Thymus (tissue), 11 donors: ENCODE measurements around the gene PTPRA. TPM values are rescaled to one million over a fixed set of nuclear protein-coding genes. Genes with fewer than 3 reads are reported as not detected.
"Not testable (repeated sequence)": the region's sequence is repeated elsewhere in the genome, so short reads cannot be mapped to it uniquely, and the experiment has no call there.

Source experiments
- DNase-seq, 9 donors: peaks; one replicate each; pipeline ENCODE4 v3.0.0-alpha.2; 2013; ENCODE audit warnings: low spot score in 9 of 9, low read depth in 6 of 9, missing footprints in 1 of 9
- H3K27ac ChIP-seq, 2 donors: one replicate each; pipeline ENCODE4 v1.5.1; 2013; ENCODE audit warnings: control low read depth in 1 of 2, low read depth in 1 of 2, low read length in 1 of 2, mild to moderate bottlenecking in 1 of 2, moderate library complexity in 1 of 2
- H3K27me3 ChIP-seq, 2 donors: one replicate each; pipeline ENCODE4 v1.5.1; 2013; ENCODE audit warnings: low read length in 1 of 2; ENCODE audit not compliant: control insufficient read depth in 2 of 2, insufficient read depth in 1 of 2
- H3K36me3 ChIP-seq, 2 donors: one replicate each; pipeline ENCODE4 v1.5.1; 2013; ENCODE audit warnings: low read length in 1 of 2, mild to moderate bottlenecking in 1 of 2, moderate library complexity in 1 of 2; ENCODE audit not compliant: control insufficient read depth in 2 of 2, insufficient read depth in 2 of 2
- H3K4me1 ChIP-seq, 2 donors: one replicate each; pipeline ENCODE4 v1.5.1; 2013; ENCODE audit warnings: low read length in 2 of 2; ENCODE audit not compliant: control insufficient read depth in 2 of 2, insufficient read depth in 2 of 2
- H3K4me3 ChIP-seq, 2 donors: one replicate each; pipeline ENCODE4 v1.5.1; 2013; ENCODE audit warnings: low read length in 2 of 2, control low read depth in 1 of 2, mild to moderate bottlenecking in 1 of 2
- H3K9me3 ChIP-seq, 2 donors: one replicate each; pipeline ENCODE4 v1.5.1; 2013; ENCODE audit warnings: low read length in 1 of 2, mild to moderate bottlenecking in 1 of 2; ENCODE audit not compliant: control insufficient read depth in 2 of 2, insufficient read depth in 1 of 2
- WGBS: extraction: QIAGEN DNeasy Blood & Tissue Kit; methylation state at CpG from one replicate; pipeline ENCODE4 v1.1.7; 2013; 5-methylcytosine and 5-hydroxymethylcytosine counted together
- polyA plus RNA-seq: library from polyadenylated mRNA; stranded (reverse); fragments of 200-250 nt; gene quantifications from one replicate; pipeline ENCODE4 v1.2.3, GENCODE V29; 2013
- total RNA-seq: library from RNA; stranded (reverse); fragments of 120-200 nt; gene quantifications from one replicate; pipeline ENCODE4 v1.2.4, GENCODE V29; 2013
- donor health status: healthy.

The PTPRA gene
- total and polyA plus RNA-seq, 2 donors: 35.5 to 55.0 TPM

DNA sequence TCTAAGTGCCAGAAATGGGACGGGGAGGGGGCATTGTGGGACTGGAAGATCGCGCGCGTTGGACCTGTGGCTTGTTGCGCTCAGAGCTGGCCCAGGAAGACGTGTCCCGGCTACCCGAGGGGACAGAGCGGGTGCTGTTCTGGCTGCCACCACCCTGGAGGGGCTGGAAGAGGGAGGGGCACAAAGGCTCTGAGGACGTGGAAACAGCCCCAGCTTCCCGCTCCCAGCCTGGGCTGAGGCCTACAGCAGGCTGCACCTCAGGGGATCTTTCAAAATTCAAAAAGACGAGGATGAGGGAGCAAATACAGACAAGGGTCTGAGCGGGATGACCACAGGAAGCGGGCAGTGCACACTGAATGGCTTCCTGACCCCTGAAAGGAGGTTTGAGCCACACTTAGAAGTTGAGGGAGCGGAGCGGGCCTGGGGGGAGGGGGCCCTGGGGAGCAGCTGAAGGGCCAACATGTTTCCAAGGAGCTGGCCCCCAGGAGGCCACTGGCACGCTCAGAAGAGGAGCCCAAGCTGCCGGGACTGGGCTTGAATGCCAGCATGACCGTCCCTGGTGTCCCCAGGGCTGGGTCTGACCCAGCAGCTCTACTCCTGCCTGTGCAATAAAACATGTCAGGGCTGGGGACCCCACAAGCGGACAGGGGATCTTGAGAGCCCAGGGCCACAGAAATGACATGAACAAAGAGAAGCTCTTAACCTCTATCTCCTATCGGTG lies 199.4 kb downstream of the PTPRA start:
- Histone ChIP-seq H3K9me3 (peaks cover 0 to 2% of the 10 kb centered on the region in 2 donors), H3K36me3 (no peaks in the 10 kb centered on the region), H3K4me1 (peaks cover 0 to 3% of the 10 kb centered on the region in 2 donors), H3K4me3 (peak overlapping the region in 1 of 2 donors; percentile 57), H3K27me3 (peaks cover 20 to 42% of the 10 kb centered on the region in 2 donors), H3K27ac (no peak overlapping the region)
- DNase-seq: no peak
- WGBS: 82% methylated on average over 22 of the region's 22 CpGs

DNA sequence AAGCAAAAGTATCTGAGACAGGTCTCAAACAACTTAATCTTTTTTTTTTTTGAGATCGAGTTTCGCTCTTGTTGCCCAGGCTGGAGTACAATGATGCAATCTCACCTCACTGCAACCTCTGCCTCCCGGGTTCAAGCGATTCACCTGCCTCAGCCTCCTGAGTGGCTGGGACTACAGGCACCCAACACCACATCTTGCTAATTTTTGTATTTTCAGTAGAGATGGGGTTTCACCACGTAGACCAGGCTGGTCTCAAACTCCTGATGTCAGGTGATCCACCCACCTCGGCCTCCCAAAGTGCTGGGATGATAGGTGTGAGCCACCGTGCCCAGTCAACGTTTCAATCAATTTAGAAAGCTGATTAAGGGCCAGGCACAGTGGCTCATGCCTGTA lies 200.0 kb downstream of the PTPRA start:
- not testable (repeated sequence) for H3K36me3 ChIP-seq, H3K4me1 ChIP-seq, H3K27ac ChIP-seq, DNase-seq, H3K4me3 ChIP-seq, H3K9me3 ChIP-seq
- 95% methylated on average over 8 of the region's 8 CpGs for WGBS
- H3K27me3 ChIP-seq: peaks cover 20 to 42% of the 10 kb centered on the region in 2 donors

DNA sequence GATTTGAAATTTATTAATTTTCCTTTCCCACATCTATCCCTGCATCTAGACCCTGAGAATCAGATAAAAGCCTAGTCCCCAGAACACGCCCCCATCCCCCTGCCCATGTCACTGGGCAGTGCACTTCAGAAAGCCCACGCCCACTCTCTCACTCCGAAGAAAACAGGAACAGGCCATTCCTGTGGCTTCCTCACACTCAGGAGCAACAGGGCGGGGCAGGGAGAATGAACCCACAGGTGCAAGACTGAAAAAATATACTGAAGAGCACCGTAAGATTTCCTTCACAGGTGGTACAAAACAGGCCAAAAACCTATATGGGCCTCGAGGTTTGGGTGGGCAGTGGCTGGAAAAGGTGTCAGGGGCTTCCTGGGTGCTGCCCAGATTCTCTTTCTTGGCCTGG lies 201.5 kb downstream of the PTPRA start:
- Histone ChIP-seq H3K9me3 (peaks cover 0 to 2% of the 10 kb centered on the region in 2 donors), H3K27ac (no peak overlapping the region), H3K36me3 (no peaks in the 10 kb centered on the region), H3K4me1 (peaks cover 0 to 3% of the 10 kb centered on the region in 2 donors), H3K4me3 (no peak overlapping the region), H3K27me3 (peaks cover 20 to 44% of the 10 kb centered on the region in 2 donors)
- 24% methylated on average over 6 of the region's 6 CpGs for WGBS
- no peak for DNase-seq

DNA sequence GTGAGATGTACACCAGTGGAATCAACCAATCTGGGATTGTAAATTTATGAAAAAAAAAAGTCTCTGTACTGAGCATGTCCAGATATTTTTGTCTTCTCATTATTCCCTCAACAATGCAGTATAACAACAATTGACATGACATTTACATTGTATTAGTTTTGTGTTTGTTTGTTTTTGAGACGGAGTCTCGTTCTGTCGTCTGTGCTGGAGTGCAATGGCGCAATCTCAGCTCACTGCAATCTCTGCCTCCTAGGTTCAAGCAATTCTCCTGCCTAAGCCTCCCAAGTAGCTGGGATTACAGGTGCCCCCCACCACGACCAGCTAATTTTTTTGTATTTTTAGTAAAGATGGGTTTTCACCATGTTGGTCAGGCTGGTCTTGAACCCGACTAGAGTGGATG lies 202.0 kb downstream of the PTPRA start:
- H3K4me1 ChIP-seq, H3K27ac ChIP-seq, H3K36me3 ChIP-seq, H3K9me3 ChIP-seq, DNase-seq, H3K4me3 ChIP-seq: not testable (repeated sequence)
- peaks cover 21 to 48% of the 10 kb centered on the region in 2 donors for H3K27me3 ChIP-seq
- WGBS: 89% methylated on average over 6 of the region's 6 CpGs

DNA sequence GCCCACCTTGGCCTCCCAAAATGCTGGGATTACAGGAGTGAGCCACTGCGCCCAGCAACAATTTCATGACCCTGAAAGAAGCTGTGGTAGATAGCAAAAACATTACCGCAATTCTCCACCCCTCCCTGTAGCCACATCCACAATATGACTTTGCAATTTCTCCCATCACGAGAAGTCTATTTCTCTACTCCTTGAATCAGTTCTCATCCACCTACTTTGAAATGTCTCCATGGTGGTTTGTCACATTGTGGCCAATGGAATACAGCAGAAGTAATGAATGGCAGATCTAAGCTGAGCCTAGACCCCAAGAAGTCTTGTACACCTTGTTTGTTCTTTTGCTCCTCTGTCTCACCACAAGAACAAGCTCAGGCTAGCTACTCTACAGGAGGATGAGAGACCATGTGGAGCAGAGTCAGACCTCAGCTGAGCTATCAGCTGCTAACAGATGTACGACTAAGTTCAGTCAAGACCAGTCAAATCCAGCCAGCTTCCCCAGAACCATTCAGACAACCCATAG lies 204.4 kb downstream of the PTPRA start:
- 6% methylated on average over 4 of the region's 4 CpGs for WGBS
- no peak for DNase-seq
- Histone ChIP-seq H3K4me3 (no peak overlapping the region), H3K9me3 (peaks cover 0 to 2% of the 10 kb centered on the region in 2 donors), H3K4me1 (no peaks in the 10 kb centered on the region), H3K27me3 (peaks cover 30 to 49% of the 10 kb centered on the region in 2 donors), H3K36me3 (no peaks in the 10 kb centered on the region), H3K27ac (no peak overlapping the region)

GRCh38 chr20:3080939-3081388 lies 207.7 kb downstream of the PTPRA start:
- Histone ChIP-seq H3K27me3 (peaks cover 45 to 68% of the 10 kb centered on the region in 2 donors), H3K4me1 (no peaks in the 10 kb centered on the region), H3K4me3 (no peak overlapping the region), H3K9me3 (no peaks in the 10 kb centered on the region), H3K27ac (no peak overlapping the region), H3K36me3 (no peaks in the 10 kb centered on the region)
- 77% methylated on average over 6 of the region's 6 CpGs for WGBS
- no peak for DNase-seq

DNA sequence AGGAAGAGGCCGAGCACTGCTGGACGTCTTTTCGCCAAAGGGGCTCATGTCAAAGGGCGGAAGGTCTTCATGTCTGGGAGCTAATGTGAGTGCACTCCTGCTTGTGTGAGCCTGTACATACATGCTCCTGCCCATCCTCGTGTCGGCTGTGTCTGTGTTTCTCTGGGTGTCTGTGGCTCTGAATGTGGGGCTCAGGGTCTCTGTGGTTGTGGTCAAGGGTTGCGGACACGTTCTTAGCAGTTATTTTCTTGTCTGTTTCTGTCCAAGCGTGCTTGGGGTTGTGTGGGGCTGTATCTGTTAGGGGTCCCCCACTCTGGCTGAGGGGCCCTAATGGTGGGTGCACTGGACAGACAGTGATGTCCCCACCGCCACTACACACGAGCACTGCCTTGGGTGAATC lies 208.4 kb downstream of the PTPRA start:
- no peak overlapping the region for H3K4me3 ChIP-seq
- no peaks in the 10 kb centered on the region for H3K9me3 ChIP-seq
- no peaks in the 10 kb centered on the region for H3K4me1 ChIP-seq
- no peaks in the 10 kb centered on the region for H3K36me3 ChIP-seq
- H3K27ac ChIP-seq: no peak overlapping the region
- H3K27me3 ChIP-seq: peaks cover 45 to 65% of the 10 kb centered on the region in 2 donors
- no peak for DNase-seq
- WGBS: 82% methylated on average over 11 of the region's 11 CpGs

DNA sequence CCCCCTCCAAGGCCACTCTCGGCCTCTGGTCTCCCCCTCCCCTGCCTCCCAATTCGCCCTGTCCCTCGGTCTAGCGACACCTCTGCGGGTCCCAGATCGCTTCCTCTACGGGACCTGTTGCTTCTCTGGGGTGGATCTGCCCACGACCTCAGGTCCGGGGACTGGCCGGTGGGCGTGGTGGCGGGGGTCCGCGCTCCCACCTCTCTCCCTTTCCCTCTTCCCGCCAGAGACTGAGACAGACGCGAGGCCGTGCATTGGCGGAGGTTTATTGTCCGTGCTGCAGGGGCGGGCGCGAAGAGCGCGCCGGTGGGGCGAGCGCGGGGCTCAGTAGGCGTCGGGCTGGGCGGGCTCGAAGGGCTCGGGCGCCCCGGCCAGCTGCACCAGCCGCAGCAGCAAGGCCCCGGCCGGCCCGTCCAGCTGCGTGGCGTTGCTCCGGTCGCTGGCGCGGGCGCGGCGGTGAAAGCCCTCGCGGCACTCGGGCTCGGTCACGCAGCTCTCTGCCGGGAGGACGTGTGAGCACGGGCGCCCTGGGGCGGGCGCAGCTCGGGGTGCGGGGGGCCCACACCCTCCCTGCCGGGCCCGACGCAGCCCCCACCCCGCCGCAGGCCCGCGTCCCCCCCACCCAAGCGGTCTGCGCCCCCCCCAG lies 209.1 kb downstream of the PTPRA start:
- H3K4me1 ChIP-seq: no peaks in the 10 kb centered on the region
- peaks cover 45 to 63% of the 10 kb centered on the region in 2 donors for H3K27me3 ChIP-seq
- H3K4me3 ChIP-seq: peak overlapping the region in 1 of 2 donors; percentile 23
- no peak overlapping the region for H3K27ac ChIP-seq
- no peaks in the 10 kb centered on the region for H3K9me3 ChIP-seq
- H3K36me3 ChIP-seq: no peaks in the 10 kb centered on the region
- WGBS: 3% methylated on average over 70 of the region's 71 CpGs
- no peak for DNase-seq
